AG04449 (cell line): ENCODE data around the gene OGFR.

Experiments
- CTCF ChIA-PET: fragments of 350-600 bp; formaldehyde crosslinking; extraction: SDS; loops from one replicate; lab custom pipeline; 2021; ENCODE audit warnings: antibody characterized with exemption; lab: Yijun Ruan, JAX
- POLR2A ChIA-PET: fragments of 400-600, 350-600 bp; formaldehyde crosslinking; extraction: SDS; loops from one replicate; lab custom pipeline; 2020; ENCODE audit warnings: antibody characterized with exemption, inconsistent platforms; lab: Yijun Ruan, JAX
- DNase-seq: peaks from one replicate; pipeline ENCODE4 v3.0.0-alpha.2; 2010; ENCODE audit warnings: low read depth, low spot score
- H3K4me3 ChIP-seq: 2 replicates; pipeline ENCODE4 v1.5.1; 2011; ENCODE audit warnings: low read depth, mild to moderate bottlenecking, control low read depth, low read length
- TF ChIP-seq, protein P1 (sequence below): IDR thresholded peaks from one replicate; pipeline ENCODE4 v1.5.1; 2011; ENCODE audit warnings: mild to moderate bottlenecking, moderate library complexity, low read length, control low read depth, inconsistent platforms; ENCODE audit not compliant: insufficient read depth; ENCODE audit errors: missing control alignments

Gene OGFR

DNA sequence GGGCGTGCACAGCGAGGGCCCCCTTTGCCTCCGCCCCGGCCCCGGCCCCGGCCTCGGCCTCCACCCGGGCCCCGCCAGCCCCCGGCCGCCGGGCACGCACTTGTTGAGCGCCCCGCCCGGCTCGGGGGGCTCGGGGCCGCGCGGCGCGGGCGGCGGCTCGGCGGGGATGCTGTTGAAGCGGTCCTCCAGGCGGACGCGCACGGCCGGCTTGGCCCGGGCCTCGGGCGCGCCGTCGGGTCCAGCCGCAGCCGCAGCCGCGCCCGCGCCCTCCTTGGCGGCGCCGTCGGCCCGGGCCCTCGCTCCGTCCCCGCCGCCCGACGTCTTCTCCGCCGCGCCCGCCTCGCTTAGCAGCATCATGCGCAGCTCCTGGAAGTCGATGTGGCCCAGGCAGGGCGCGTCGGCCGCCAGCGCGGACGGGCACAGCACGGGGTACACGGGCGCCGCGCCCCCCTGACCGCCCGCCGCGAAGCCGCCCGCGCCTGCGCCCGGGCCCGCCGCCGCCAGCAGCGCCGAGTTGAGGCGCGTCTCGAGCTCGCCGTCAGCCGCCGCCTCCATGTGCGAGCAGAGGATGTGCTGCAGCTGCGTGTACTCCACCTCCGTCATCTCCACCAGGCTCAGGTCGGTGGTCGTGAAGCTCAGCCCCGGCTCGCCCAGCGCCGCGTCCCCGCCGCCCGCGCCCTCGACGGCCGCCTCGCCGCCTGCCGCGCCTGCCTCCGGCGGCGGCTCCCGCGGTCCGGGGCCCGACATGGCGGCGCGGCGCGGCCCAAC, 56.5 kb downstream of the OGFR start:
- CTCF ChIA-PET, result interaction anchor here (1.0 to 4.4 kb wide), 7 partner anchors 10 to 60 kb away, joined by 3 to 32 read pairs (median 4); no protein-coding TSS in a partner anchor
- POLR2A ChIA-PET, result no interaction called here
- TF ChIP-seq, protein P1, sequence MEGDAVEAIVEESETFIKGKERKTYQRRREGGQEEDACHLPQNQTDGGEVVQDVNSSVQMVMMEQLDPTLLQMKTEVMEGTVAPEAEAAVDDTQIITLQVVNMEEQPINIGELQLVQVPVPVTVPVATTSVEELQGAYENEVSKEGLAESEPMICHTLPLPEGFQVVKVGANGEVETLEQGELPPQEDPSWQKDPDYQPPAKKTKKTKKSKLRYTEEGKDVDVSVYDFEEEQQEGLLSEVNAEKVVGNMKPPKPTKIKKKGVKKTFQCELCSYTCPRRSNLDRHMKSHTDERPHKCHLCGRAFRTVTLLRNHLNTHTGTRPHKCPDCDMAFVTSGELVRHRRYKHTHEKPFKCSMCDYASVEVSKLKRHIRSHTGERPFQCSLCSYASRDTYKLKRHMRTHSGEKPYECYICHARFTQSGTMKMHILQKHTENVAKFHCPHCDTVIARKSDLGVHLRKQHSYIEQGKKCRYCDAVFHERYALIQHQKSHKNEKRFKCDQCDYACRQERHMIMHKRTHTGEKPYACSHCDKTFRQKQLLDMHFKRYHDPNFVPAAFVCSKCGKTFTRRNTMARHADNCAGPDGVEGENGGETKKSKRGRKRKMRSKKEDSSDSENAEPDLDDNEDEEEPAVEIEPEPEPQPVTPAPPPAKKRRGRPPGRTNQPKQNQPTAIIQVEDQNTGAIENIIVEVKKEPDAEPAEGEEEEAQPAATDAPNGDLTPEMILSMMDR, result no peak
- H3K4me3 ChIP-seq, result peak overlapping the region; percentile 72
- DNase-seq, result no peak

DNA sequence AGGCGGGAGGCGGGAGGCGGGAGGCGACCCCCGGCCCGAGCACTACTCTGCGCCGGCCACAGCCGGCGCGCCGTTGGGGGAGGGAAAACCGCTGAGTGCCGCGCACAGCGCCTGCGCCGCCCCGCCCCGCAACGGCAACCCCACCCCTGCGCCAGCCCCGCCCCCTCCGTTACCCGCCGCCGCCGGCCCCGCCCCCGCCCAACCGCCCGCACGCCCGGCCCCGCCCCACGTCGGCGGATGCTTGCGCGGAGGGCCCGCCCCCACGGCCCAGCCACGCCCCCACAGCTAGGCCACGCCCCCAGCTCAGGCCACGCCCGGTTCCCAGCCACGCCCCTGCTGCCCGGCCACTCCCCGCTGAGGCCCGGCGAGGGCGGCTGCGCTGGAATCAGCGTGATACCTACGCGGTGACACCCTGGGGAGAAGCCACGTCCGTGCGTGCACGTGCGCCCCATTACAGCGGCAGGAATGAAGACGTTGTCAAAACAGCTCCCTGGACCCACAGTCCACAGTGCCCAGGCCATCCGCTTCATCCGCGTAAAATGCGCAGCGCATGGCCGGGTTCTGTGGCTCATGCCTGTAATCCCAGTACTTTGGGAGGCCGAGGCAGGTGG, 57.2 kb downstream of the OGFR start, which contains the start of gene TCFL5:
Gene TCFL5, minus strand, starts transcription at position 97 of the 611 bp plus-strand sequence. CDS start 152 bp downstream, outside the sequence.
- TF ChIP-seq, protein P1, result no peak

More for the DNA sequence above, 57.2 kb downstream of the OGFR start, which contains the start of gene TCFL5:
- ChIA-PET POLR2A (no interaction called here), CTCF (interaction anchor here (1.1 to 4.4 kb wide), 2 partner anchors 11 to 54 kb away, joined by 4 to 32 read pairs; no protein-coding TSS in a partner anchor)
- no peak for DNase-seq
- H3K4me3 ChIP-seq, result peak within 1 kb of the TSS; percentile 72
